ENCODE measurements around the gene LIN7C.
"Not testable (repeated sequence)": the region's sequence is repeated elsewhere in the genome, so short reads cannot be mapped to it uniquely, and the experiment has no call there.

The LIN7C gene

GRCh38 chr11:27528712-27529111 lies 22.1 kb upstream of the LIN7C start:
- H3K9me3 ChIP-seq: no peaks in the 10 kb centered on the region
- intact Hi-C loops (cut with DNase I; ENCODE audit: low total_unique reads): no loop called here
- no peaks in the 10 kb centered on the region for H3K27me3 ChIP-seq
- no peaks in the 10 kb centered on the region for H3K4me1 ChIP-seq
- no peak overlapping the region for H3K27ac ChIP-seq
- no peak for DNase-seq
- H3K4me3 ChIP-seq: no peak overlapping the region
- H3K36me3 ChIP-seq: no peaks in the 10 kb centered on the region
- TF ChIP-seq CTCF (IDR thresholded peaks at IDR 0.05): no peak

GRCh38 chr11:27526535-27526934 lies 20.0 kb upstream of the LIN7C start:
- Histone ChIP-seq H3K27ac (no peak overlapping the region), H3K27me3 (no peaks in the 10 kb centered on the region), H3K36me3 (no peaks in the 10 kb centered on the region), H3K4me1 (no peaks in the 10 kb centered on the region), H3K9me3 (no peaks in the 10 kb centered on the region), H3K4me3 (no peak overlapping the region)
- no peak for TF ChIP-seq CTCF (IDR thresholded peaks at IDR 0.05)
- DNase-seq: no peak
- intact Hi-C loops (cut with DNase I; ENCODE audit: low total_unique reads): no loop called here

- no peak overlapping the region for H3K4me3 ChIP-seq
- no peak overlapping the region for H3K27ac ChIP-seq
- no peaks in the 10 kb centered on the region for H3K9me3 ChIP-seq
- no peak for DNase-seq
- no peaks in the 10 kb centered on the region for H3K36me3 ChIP-seq
- TF ChIP-seq CTCF (IDR thresholded peaks at IDR 0.05): no peak
- no peaks in the 10 kb centered on the region for H3K4me1 ChIP-seq
- intact Hi-C loops (cut with DNase I; ENCODE audit: low total_unique reads): no loop called here
- H3K27me3 ChIP-seq: no peaks in the 10 kb centered on the region
These were observed 19.4 kb upstream of the LIN7C start for GRCh38 chr11:27525824-27526516.

- no peak for DNase-seq
- no peaks in the 10 kb centered on the region for H3K36me3 ChIP-seq
- no peaks in the 10 kb centered on the region for H3K27me3 ChIP-seq
- no peaks in the 10 kb centered on the region for H3K4me1 ChIP-seq
- no peak for TF ChIP-seq CTCF (IDR thresholded peaks at IDR 0.05)
- no peak overlapping the region for H3K27ac ChIP-seq
- H3K9me3 ChIP-seq: no peaks in the 10 kb centered on the region
- H3K4me3 ChIP-seq: no peak overlapping the region
- intact Hi-C loops (cut with DNase I; ENCODE audit: low total_unique reads): no loop called here
These were observed 17.6 kb upstream of the LIN7C start for GRCh38 chr11:27524155-27524554.

GRCh38 chr11:27520226-27520625 lies 13.7 kb upstream of the LIN7C start:
- H3K27ac ChIP-seq: no peak overlapping the region
- H3K27me3 ChIP-seq: no peaks in the 10 kb centered on the region
- intact Hi-C loops (cut with DNase I; ENCODE audit: low total_unique reads): no loop called here
- H3K4me1 ChIP-seq: no peaks in the 10 kb centered on the region
- no peaks in the 10 kb centered on the region for H3K9me3 ChIP-seq
- DNase-seq: no peak
- no peak overlapping the region for H3K4me3 ChIP-seq
- H3K36me3 ChIP-seq: no peaks in the 10 kb centered on the region
- TF ChIP-seq CTCF (IDR thresholded peaks at IDR 0.05): no peak

GRCh38 chr11:27518518-27518917 lies 11.9 kb upstream of the LIN7C start:
- DNase-seq: no peak
- no peak overlapping the region for H3K4me3 ChIP-seq
- TF ChIP-seq CTCF (IDR thresholded peaks at IDR 0.05): no peak
- H3K9me3 ChIP-seq: peaks cover 0 to 2% (median 0%) of the 10 kb centered on the region in 3 donors
- H3K27me3 ChIP-seq: no peaks in the 10 kb centered on the region
- H3K27ac ChIP-seq: no peak overlapping the region
- peaks cover 0 to 10% (median 7%) of the 10 kb centered on the region in 4 donors for H3K4me1 ChIP-seq
- no peaks in the 10 kb centered on the region for H3K36me3 ChIP-seq
- intact Hi-C loops (cut with DNase I; ENCODE audit: low total_unique reads): no loop called here

- H3K9me3 ChIP-seq; H3K27me3 ChIP-seq; DNase-seq; intact Hi-C loops (cut with DNase I; ENCODE audit: low total_unique reads); H3K36me3 ChIP-seq; H3K4me3 ChIP-seq; H3K27ac ChIP-seq: not testable (repeated sequence)
- H3K4me1 ChIP-seq: peaks cover 0 to 14% (median 7%) of the 10 kb centered on the region in 4 donors
These were observed 10.9 kb upstream of the LIN7C start for GRCh38 chr11:27517490-27517889.
